ENCODE data around the gene LDAF1. TPM values are rescaled to one million over a fixed set of nuclear protein-coding genes. Genes with fewer than 3 reads are reported as not detected.
"Not testable (repeated sequence)": the region's sequence is repeated elsewhere in the genome, so short reads cannot be mapped to it uniquely, and the experiment has no call there.

The LDAF1 gene
- total RNA-seq, 1 experiment from 2014 or later = 12.3 TPM

DNA sequence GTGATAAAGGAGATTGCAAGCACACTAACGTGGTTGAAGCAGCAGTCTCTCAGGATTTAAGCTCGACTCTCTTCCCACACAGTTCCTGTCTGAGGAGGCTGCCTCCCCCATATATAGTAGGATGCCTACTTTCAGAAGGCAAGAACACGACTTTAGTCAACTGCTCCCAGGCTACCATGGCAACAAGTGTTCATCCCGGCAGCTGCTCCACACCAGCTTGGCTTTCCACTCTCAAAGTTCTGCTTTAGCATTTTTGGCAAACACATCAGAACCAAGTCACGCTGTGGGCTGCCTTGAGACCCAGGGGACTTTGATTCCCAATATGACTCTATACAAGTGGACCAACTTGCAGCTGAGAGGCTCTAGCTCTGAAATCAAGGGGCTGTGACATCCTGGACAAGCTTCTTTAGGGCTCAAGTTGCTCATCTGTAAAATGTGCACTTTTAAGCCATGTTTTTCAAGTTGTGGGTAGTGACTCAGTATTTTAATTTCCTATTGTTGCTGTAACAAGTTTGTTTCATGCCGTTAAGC, 36.4 kb downstream of the LDAF1 start:
- no peak for DNase-seq (ENCODE audit: low read depth)

DNA sequence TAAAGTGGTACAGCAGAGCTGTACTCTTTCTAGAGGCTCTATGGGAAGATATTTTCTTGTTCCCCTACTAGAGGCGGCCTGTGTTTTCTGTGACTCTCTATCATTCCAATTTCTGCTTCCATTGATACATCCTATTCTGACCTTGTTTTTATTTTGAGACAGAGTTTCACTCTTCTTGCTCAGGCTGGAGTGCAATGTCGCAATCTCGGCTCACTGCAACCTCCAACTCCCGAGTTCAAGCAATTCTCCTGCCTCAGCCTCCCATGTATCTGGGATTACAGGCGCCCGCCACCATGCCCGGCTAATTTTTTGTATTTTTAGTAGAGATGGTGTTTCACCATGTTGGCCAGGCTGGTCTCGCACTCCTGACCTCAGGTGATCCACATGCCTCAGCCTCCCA, 36.9 kb downstream of the LDAF1 start:
- not testable (repeated sequence) for DNase-seq (ENCODE audit: low read depth)

DNA sequence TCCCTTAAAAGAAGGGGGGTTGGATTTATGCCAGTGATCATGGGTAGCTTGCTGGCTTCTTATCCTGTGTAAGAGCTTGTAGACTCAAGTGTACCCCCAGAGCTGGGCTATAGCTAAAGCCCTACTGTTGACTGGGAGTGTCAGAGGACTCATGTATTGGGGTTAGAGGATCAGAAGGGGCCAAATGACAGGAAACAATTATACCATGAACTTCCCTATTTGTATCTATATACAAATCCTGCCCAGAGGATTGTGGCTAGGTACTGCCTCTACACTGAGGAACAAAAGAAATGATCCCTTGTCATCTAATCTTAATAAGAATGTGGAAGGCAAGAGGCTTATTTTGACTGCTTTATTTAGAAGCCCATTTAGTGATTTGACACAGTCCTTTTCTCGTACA, 38.6 kb downstream of the LDAF1 start:
- DNase-seq (ENCODE audit: low read depth) = no peak

DNA sequence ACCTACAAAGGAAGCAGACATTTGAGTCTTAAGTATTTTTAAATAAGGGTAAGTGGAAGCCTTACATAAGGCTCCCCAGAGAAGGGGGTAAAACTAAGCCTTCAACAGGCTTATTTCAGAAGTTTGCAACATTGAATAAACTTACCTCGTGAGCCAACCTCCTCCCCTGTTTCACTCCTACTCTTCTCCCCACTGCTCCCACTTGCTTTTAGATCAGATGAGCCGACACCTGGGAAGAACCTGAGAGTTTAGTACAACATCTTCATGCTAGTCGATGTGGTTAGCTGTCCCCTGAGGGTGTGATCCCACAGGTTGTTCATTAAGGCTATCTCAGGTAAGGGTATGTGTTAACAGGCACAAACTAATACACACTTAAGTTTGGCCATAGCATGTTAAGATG, 39.1 kb downstream of the LDAF1 start:
- no peak for DNase-seq (ENCODE audit: low read depth)

DNA sequence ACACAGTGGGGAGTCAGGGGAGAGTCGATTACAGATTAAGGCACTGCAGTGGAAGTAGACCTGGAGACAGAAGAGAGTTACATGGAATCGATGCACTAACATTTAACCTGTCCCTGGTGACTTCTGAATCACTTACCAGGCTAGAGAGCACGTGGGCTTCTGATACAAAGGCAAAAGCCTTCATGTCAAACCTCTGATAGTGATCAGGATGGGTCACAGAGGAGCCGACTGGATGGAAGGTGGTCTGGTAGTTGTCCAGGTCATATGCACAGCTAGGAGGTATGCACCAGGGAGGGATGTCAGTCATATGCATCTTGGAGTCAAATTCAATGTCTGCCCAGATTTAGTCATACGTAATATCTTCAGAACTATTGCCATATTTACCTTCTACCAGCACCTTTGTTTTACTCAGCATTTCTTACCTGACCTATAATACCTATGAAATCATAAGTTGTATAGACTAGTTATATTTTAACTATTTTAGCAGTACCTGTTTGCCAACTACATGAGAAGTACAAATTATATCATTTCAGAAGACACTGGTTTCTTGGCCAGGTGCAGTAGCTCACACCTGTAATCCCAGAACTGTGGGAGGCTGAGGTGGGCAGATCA, 41.2 kb downstream of the LDAF1 start:
- DNase-seq (ENCODE audit: low read depth) = no peak

DNA sequence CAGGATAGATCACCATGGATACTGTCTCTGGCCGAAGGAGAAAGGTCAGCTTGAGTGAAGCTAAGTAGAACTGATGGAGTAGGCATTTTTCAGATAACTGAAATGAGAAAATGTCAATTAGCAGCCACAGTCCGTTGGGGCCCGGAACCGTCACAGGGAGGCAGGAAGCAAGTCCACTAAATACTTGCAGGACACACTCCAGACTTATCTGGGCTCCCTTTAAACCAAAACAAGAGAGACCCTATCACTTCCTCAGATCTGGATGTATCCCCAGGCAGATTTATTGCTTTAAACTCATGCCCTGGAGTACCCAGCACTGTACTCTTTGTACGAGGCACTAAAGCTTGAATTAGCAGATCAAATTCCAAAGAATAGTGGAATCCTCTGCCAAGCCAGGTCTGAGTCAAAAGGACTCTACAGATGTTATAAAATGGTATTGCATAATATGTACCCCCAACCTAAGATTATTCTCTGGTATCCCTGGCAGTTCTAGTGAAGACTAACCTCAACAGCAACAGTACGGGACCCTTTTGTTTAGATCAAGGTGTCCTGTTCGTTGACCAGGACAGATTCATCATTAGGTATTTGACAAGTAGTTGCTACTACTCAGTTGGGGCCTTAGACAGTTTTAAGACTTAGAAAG, 44.8 kb downstream of the LDAF1 start:
- DNase-seq (ENCODE audit: low read depth) = no peak

DNA sequence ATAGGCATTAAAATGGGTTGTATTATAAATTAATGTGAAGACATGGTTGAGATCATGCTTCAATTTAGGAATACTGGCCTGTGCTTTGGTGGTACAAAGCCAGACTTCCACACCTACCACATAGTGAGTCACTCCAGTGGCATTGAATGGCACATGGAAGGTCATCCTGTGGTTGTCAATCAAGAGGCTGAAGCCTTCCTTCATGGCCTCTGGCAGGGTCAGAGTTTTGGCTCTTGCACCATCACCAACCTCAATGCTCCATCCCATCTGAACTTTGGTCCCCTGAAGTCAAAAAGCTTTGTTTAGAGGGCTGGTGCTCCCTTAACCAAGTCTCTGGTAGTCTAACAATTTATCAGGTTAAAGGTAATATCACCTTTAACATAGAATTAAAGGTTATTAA, 46.8 kb downstream of the LDAF1 start:
- no peak for DNase-seq (ENCODE audit: low read depth)

DNA sequence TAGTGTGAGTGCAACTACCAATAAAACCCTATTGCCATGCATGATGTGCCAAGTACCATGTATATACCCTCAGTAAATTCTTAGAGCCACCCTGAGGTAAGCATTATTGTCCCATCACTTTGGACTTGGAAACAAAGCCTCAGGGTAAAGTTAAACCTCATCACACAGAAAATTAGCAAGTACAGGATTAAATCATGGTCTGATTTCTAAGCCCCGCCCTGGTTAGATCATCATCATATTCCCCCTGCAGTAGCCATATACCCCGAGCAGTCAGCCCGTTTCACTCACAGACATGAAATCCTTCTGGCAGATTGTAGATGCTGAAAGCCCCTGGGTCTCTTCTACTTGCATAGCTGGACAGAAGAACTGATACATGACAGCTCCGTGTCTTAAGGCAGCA, 48.1 kb downstream of the LDAF1 start:
- no peak for DNase-seq (ENCODE audit: low read depth)

DNA sequence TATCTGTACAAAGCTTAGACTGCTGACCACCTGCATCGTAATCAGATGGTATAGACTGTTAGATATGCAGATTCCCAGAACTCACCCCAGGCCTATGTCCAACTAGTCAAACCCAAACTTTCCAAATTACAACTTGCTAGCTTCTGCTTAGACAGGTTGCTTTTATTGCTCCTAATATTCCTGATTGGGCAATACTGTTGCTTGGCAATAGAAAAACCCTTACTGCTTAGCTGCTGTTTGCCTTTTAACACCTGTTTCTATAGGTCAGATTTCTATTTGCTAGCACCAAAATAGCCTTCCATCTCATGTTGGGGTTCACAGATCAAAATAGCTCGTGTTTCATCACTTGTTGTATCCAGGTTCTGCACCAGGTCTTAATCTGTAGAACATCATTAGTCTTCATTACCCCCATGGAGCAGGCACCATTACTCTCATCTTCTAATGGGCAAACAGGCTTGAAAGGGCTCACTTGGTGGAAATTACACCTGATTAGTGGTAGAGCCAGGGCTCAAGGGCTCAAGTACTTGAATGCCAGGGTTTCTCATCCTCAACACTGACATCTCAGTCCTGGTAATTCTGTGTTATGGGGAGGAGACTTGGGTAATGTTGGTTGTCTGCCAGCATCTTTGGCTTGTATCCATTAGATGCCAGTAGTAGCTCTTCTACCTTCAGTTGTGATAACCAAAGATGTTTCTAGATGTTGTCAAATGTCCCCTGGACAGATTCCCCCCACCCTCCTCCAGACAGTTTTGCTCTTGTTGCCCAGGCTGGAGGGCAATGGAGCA, 50.2 kb downstream of the LDAF1 start:
- no peak for DNase-seq (ENCODE audit: low read depth)

DNA sequence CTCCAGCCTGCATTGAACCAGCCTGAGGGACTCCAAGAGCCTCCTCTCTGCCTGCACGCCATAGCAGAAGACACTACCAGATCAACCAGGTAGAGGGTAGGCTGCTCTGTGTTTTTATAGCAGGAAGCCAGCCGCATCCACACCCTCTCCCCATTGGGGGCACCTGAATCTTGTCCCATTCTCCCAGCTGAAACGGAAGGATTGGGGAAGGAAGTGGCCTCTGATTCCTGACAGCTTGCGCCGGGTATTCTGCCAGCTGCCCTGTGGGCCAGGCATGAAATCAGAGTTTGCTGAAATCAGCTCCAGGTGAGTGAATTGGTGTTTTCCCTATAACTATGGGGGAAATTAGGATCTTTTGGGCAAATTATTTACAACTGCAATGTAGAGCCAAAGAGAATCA, 53.0 kb downstream of the LDAF1 start, which contains the start of gene ZP2:
Gene ZP2, minus strand, starts transcription at position 89 of the 400 bp plus-strand sequence. Its CDS starts 27 bp downstream, at position 62.
- no peak for DNase-seq (ENCODE audit: low read depth)

DNA sequence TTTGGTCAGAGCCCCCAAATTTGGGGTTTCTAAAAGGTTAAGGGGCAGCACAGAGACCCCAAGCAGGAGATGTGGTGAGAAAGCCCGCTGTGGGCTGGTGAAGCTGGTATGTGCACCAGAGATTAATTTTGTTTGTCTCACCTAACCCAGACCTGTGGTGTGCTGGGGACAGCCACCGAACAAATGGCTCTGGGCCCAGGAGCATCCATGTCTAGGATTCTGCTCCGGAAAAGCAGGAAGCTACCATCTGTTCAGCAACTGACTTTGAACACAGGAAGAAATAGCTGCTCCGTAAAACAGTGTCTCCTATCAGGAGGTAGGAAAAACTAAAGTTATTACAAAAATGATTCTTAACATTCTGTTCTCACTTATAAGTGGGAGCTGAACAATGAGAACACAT, 55.6 kb downstream of the LDAF1 start:
- no peak for DNase-seq (ENCODE audit: low read depth)

DNA sequence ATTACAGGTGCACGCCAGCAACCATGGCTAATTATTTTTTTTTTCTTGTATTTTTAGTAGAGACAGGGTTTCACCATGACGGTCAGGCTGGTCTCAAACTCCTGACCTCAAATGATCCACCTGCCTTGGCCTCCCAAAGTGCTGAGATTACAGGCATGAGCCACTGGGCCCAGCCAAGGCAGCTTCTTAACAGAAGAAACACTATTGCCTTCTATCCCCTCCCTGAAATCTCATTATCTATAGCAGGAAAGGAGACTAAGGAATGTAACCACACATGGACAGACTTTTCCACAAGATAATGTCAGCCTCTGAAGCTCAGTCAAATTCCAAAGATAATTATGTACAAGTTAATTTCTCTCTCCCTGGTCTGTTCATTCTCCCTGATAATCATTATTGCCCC, 58.6 kb downstream of the LDAF1 start:
- DNase-seq (ENCODE audit: low read depth) = no peak

DNA sequence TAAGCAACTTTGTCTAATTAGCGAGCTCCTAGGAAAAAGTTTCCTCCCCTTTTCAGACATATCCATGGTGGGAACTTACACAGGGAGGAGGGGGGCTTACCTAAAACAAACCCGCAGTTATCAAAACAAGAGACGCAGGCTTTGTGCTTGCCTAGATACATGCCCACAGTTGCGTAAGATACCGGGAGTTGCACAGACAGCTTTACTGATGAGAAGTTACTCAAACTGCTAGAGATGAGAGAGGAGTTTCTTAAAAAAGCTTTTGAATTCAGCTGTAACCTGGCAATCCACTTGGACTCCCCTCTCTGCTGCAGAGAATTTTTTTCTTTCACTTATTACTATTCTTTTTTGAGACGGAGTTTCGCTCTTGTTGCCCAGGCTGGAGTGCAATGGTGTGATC, 59.7 kb downstream of the LDAF1 start:
- no peak for DNase-seq (ENCODE audit: low read depth)

DNA sequence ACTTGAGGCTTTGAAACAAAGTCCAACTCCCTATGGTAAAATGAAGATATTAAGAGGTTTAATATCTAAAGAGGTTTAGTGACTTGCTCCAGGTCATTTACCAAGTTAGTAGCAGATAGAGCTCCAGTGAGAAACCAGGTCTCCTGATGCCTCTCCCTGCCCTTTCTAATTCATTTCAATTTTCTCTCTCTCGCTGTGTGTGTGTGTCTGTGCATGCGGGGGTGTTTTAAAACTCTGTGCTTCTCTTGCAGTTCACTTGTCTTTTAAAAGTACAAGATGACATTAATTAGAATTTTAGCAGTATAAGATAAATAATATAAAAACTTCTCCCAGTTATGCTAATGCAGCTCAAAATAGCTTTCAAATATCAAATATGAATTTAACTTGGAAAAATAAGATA, 61.1 kb downstream of the LDAF1 start:
- no peak for DNase-seq (ENCODE audit: low read depth)

DNA sequence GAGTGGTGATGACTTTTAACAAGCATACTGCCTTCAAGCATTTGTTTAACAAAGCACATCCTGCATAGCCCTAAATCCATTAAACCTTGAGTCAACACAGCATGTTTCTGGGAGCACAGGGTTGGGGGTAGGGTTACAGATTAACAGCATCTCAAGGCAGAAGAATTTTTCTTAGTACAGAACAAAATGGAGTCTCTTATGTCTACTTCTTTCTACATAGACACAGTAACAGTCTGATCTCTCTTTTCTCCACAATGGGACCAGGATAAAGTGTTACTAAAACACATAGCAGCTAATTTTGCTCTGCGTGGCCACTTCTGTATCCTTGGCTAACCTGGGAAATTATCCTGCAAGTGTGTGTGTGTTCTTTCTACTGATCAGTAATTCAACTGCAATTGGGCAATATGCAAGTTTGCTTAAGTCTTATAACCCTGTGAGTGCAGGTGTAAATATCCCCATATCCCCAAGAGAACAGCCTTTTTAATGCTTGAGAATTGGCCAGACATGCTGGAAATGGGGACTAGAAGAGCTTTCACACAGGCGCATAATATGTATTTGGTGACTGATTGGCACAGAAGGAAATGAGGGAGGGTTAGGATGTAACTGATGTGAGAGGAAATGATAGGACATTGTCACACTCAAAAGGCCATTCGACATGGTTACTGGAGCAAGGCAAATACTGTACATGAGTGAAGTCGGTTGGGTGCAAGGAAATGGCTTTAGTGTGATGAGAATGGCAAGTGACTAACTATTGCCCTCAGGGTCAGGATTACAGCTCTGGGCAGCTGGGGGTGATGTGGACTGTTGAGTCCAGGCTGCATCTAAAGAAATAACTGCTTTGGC, 64.2 kb downstream of the LDAF1 start:
- no peak for DNase-seq (ENCODE audit: low read depth)

DNA sequence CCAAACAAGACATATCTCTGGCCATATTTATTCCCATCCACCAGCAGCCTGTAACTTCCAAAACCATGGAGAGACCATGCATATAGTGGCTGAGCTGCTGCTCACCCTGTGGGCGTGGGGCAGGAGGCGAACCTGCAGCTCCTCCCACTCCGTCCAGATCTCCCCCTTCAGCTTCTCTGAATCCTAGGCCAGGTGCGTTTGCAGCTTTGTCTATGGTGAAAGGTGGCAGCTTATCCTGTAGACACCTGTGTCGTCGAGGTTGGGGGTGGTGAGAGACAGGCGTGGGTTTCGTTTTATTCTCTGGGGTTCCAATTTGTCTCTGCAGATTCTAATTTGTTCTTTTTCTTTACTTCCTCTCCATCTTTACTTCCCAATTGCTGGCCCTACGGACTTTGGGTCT, 65.3 kb downstream of the LDAF1 start:
- no peak for DNase-seq (ENCODE audit: low read depth)

DNA sequence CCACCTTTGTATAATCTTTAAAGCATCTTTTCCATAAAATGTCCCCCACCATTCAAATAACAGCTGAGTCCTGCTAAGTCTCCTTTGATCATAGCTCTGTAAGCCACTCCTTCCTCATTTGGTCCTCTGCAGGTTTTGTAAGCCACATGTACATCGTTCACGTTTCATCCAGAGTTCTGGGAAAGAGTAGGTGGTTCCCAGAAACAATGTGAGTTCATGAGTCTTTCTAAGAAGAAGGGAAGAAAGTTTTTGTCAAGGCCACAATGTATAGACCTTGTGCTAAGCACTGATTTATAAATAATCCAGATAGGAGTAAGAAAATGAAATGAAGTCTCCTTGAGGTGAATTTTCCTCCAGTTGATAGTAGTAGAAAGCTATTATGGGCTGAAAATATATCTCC, 66.3 kb downstream of the LDAF1 start:
- DNase-seq (ENCODE audit: low read depth) = no peak

DNA sequence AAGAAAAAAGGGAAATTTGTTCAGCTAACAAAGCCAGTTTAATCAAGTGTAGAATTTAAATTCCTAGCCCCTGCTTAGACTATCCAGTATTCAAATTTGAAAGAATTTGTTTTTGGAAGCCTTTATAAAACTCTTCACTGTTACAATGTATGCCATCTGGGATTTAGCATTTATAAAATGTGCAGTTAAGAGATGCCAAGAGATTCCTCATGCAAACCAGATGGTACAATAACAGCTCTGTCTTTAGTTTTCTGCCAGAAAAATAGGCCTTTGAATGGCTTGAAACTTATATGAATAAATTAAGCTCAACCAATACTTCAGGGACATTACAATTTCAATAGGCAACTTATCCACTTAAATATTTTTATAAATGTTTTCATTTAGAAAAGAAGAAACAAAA, 68.3 kb downstream of the LDAF1 start:
- no peak for DNase-seq (ENCODE audit: low read depth)

DNA sequence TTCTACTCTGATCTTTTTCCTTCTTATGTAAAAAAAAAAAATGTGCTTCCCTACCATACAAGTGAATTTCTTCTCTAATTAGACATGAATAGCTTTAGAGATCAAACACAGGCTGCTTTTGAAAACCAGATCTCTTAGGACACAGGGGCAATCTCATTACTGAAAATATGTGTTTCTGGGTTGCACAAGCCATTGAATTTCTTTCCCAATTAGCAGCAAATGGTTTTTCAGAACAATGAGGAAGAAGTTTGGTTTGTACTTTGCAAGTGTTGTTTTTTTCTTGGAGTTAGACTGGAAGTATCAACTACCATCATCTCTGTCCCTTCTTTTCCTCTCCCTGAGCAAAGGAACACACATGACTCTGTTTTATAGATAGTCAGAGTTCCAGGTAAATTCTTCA, 69.4 kb downstream of the LDAF1 start:
- DNase-seq (ENCODE audit: low read depth) = no peak

DNA sequence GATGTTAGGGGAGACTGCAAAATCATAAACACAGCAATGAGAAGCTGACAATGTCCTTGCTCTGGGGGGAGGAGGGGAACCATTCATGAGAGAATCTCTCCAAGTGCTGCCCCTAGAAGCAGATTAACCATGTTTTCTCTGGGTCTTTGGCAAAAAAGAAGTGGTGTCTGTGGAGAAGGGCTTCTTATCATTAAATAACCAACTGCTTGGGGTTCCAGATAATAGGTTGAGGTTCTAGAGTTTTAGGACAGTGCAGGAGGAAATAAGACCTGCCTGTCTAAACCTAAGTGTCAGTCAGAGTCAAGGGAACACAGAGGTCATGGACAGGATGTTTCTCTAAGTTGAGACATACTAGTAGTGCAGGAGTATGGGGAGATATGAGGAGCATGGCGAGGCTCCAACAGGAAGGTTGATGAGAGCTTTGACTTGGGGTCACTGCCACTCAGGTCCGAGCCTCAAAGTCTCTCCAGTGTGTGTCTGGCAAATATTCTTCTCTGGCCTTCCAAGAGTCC, 69.9 kb downstream of the LDAF1 start:
- DNase-seq (ENCODE audit: low read depth) = no peak

Measured in HT1080 (cell line).